Endothelial cell of umbilical vein (primary cell): ENCODE results near the gene RILP. TPM values are rescaled to one million over a fixed set of nuclear protein-coding genes. Genes with fewer than 3 reads are reported as not detected.

Experiments
- BruUV-seq: library from RNA; stranded (reverse); fragments of 400-500 nt; replicated peaks from 2 replicates; lab custom pipeline; 2021; lab: Mats Ljungman, UMichigan
- CTCF ChIA-PET: fragments of 300-600, 350-600 bp; sonication (Branson Sonifier 250); formaldehyde crosslinking; loops from one replicate; lab custom pipeline; 2021; ENCODE audit warnings: antibody characterized with exemption, inconsistent platforms; lab: Charles Lee
- POLR2A ChIA-PET: fragments of 300-600, 350-600 bp; sonication (Branson Sonifier 250); formaldehyde crosslinking; loops from one replicate; lab custom pipeline; 2021; ENCODE audit warnings: antibody characterized with exemption, inconsistent platforms; lab: Charles Lee
- DNase-seq: peaks from one replicate; pipeline ENCODE4 v3.0.0-alpha.2; 2011; ENCODE audit warnings: low read depth, low spot score
- FAIRE-seq: peaks from 2 replicates; lab custom pipeline; 2011; peaks lifted over from hg19 to GRCh38; lab: Jason Lieb, UNC
- H2AFZ ChIP-seq: 2 replicates; pipeline ENCODE4 v1.6.0; 2012; ENCODE audit warnings: low read depth, low read length, control low read depth, inconsistent platforms
- H3K27ac ChIP-seq: 2 replicates; pipeline ENCODE4 v1.5.1; 2011; ENCODE audit warnings: low read depth, mild to moderate bottlenecking, control low read depth, low read length, moderate library complexity; ENCODE audit not compliant: insufficient read depth
- H3K27me3 ChIP-seq, 2 experiments: 2 replicates each; pipeline versions ENCODE4 v1.6.0 to v1.6.1; 2011; ENCODE audit warnings: low read length in 2 of 2, mixed read lengths in 1 of 2; ENCODE audit not compliant: control insufficient read depth in 2 of 2, insufficient read depth in 2 of 2
- H3K36me3 ChIP-seq, 2 experiments: 2 replicates in 1 of 2; 3 replicates in 1 of 2; pipeline ENCODE4 v1.5.1; 2011; ENCODE audit warnings: low read length in 2 of 2, mild to moderate bottlenecking in 1 of 2, moderate library complexity in 1 of 2; ENCODE audit not compliant: control insufficient read depth in 2 of 2, insufficient read depth in 2 of 2; ENCODE audit errors: extremely low read depth in 1 of 2
- H3K4me1 ChIP-seq: 3 replicates; pipeline ENCODE4 v1.5.1; 2011; ENCODE audit warnings: mild to moderate bottlenecking, low read length; ENCODE audit not compliant: control insufficient read depth, insufficient read depth; ENCODE audit errors: extremely low read depth
- H3K4me2 ChIP-seq: 2 replicates; pipeline ENCODE4 v1.6.1; 2011; ENCODE audit warnings: low read length, control low read depth, mixed read lengths; ENCODE audit not compliant: insufficient read depth
- H3K4me3 ChIP-seq, 3 experiments: fragments of 200-600 bp in 1 of 3; sonication (generic), shearing (Covaris generic) in 1 of 3; replicated peaks in 1 of 3; 2 replicates each; pipeline ENCODE4 v1.5.1; 2011 to 2016; ENCODE audit warnings: control low read depth in 3 of 3, low read length in 3 of 3, mild to moderate bottlenecking in 2 of 3, inconsistent platforms in 1 of 3, low read depth in 1 of 3, moderate library complexity in 1 of 3; ENCODE audit not compliant: insufficient read depth in 1 of 3
- H3K79me2 ChIP-seq: 2 replicates; pipeline ENCODE4 v1.6.0; 2012; ENCODE audit warnings: low read length, inconsistent platforms; ENCODE audit not compliant: control insufficient read depth, insufficient read depth
- H3K9ac ChIP-seq: replicated peaks from 2 replicates; pipeline ENCODE3; 2011; ENCODE audit warnings: low read length, control low read depth; ENCODE audit not compliant: insufficient read depth; ENCODE audit errors: extremely low read depth
- H3K9me1 ChIP-seq: replicated peaks from 3 replicates; pipeline ENCODE4 v1.6.0; 2011; ENCODE audit warnings: mild to moderate bottlenecking, low read length; ENCODE audit not compliant: control insufficient read depth, insufficient read depth; ENCODE audit errors: extremely low read depth
- H3K9me3 ChIP-seq: replicated peaks from 2 replicates; pipeline ENCODE4 v1.5.1; 2012; ENCODE audit warnings: low read length, inconsistent platforms; ENCODE audit not compliant: control insufficient read depth, insufficient read depth
- H4K20me1 ChIP-seq: replicated peaks from 2 replicates; pipeline ENCODE3; 2011; ENCODE audit warnings: mild to moderate bottlenecking, low read length; ENCODE audit not compliant: control insufficient read depth, insufficient read depth; ENCODE audit errors: extremely low read depth
- CTCF ChIP-seq, 2 donors: IDR thresholded peaks; 1 replicate in 1 of 2; 2 replicates in 1 of 2; pipeline ENCODE4 v1.5.1; 2011; ENCODE audit warnings: low read length in 2 of 2, mild to moderate bottlenecking in 2 of 2, moderate library complexity in 2 of 2, control low read depth in 1 of 2, inconsistent platforms in 1 of 2, low read depth in 1 of 2; ENCODE audit not compliant: insufficient read depth in 1 of 2; ENCODE audit errors: extremely low read depth in 1 of 2
- EZH2 ChIP-seq: IDR thresholded peaks from 2 replicates; pipeline ENCODE4 v1.6.1; 2012; ENCODE audit warnings: borderline replicate concordance, low read depth, mild to moderate bottlenecking, moderate library complexity, low read length, inconsistent platforms; ENCODE audit not compliant: severe bottlenecking
- FOS ChIP-seq: IDR thresholded peaks from 2 replicates; pipeline ENCODE4 v1.6.1; 2011; ENCODE audit warnings: mild to moderate bottlenecking, low read length, moderate library complexity, borderline replicate concordance; ENCODE audit not compliant: insufficient read depth
- GATA2 ChIP-seq: IDR thresholded peaks from 2 replicates; pipeline ENCODE4 v1.7.0; 2011; ENCODE audit warnings: low read depth, mild to moderate bottlenecking, moderate library complexity, mixed read lengths, low read length; ENCODE audit not compliant: insufficient read length, insufficient read depth
- JUN ChIP-seq: IDR thresholded peaks from 2 replicates; pipeline ENCODE4 v1.6.1; 2011; ENCODE audit warnings: borderline replicate concordance, low read depth; ENCODE audit not compliant: insufficient read length, insufficient read depth
- MAX ChIP-seq: IDR thresholded peaks from 2 replicates; pipeline ENCODE4 v1.6.1; 2011; ENCODE audit not compliant: insufficient read depth, insufficient read length
- MYC ChIP-seq: IDR thresholded peaks from one replicate; pipeline ENCODE4 v1.6.1; 2011; ENCODE audit warnings: mild to moderate bottlenecking, low read depth, low read length
- POLR2A ChIP-seq: IDR thresholded peaks from 2 replicates; pipeline ENCODE4 v1.6.1; 2012; ENCODE audit warnings: low read depth, mild to moderate bottlenecking, control low read depth, low read length
- POLR2AphosphoS5 ChIP-seq: IDR thresholded peaks from 2 replicates; pipeline ENCODE4 v1.6.1; 2012; ENCODE audit warnings: low read depth, mild to moderate bottlenecking, control low read depth, low read length, moderate library complexity; ENCODE audit not compliant: insufficient read depth
- dilution Hi-C: fragments of 300-500 bp; cut with MboI; formaldehyde crosslinking; loops from one replicate; pipeline ENCODE4 v1.15.0; 2019; ENCODE audit warnings: low sequenced_read_pairs; ENCODE audit not compliant: extremely low pct_ligation_motif_present
- intact Hi-C: fragments of 100-400 bp; cut with micrococcal nuclease; formaldehyde crosslinking; loops from one replicate; pipeline ENCODE4 v1.10.0; 2022
- polyA plus RNA-seq, 4 experiments: library from polyadenylated mRNA; depleted of rRNA in 3 of 4; stranded (reverse) in 3 of 4; unstranded in 1 of 4; fragments of >200 nt; gene quantifications; 2 replicates each; pipeline versions ENCODE4 v1.2.1 to v1.2.3, GENCODE V29; 2011 to 2012; ENCODE audit warnings: missing spikeins in 1 of 4
- total RNA-seq: library from RNA; stranded (reverse); gene quantifications from 2 replicates; pipeline ENCODE4 v1.2.3, GENCODE V29; 2021

Gene RILP
- total and polyA plus RNA-seq, 2 donors (not counting 3 experiments of a cell fraction or from before 2014, with no cell fraction given), result 9.4 to 10.0 TPM

- Histone ChIP-seq H3K27ac (no peak overlapping the region), H3K9ac (no peak overlapping the region), H3K4me1 (peaks cover 25% of the 10 kb centered on the region), H3K36me3 (peaks cover 0 to 5% of the 10 kb centered on the region in 2 experiments), H3K4me3 (no peak overlapping the region), H3K27me3 (no peaks in the 10 kb centered on the region), H3K9me3 (no peaks in the 10 kb centered on the region), H3K9me1 (no peaks in the 10 kb centered on the region), H2AFZ (no peak overlapping the region), H3K4me2 (no peak overlapping the region), H4K20me1 (no peaks in the 10 kb centered on the region), H3K79me2 (no peaks in the 10 kb centered on the region)
- BruUV-seq, result no TSS peak
- no peak for FAIRE-seq
- ChIA-PET POLR2A (no interaction called here), CTCF (interaction anchor here (2.3 kb wide), 1 partner anchor 46 kb away, joined by 10 read pairs; no protein-coding TSS in a partner anchor)
- intact Hi-C loops (no loop called here), dilution Hi-C loops (no loop called here)
- DNase-seq, result no peak
- no peak for TF ChIP-seq FOS
- no peak for TF ChIP-seq POLR2AphosphoS5
- no peak for TF ChIP-seq CTCF (IDR thresholded peaks at IDR 0.05; ENCODE audit: extremely low read depth in 1 of 2, insufficient read depth in 1 of 2, low read depth in 1 of 2, low read length in 2 of 2)
- TF ChIP-seq EZH2, result no peak
- no peak for TF ChIP-seq MAX
- TF ChIP-seq JUN, result no peak
- no peak for TF ChIP-seq GATA2
- TF ChIP-seq POLR2A, result no peak
- no peak for TF ChIP-seq MYC
Observed at GRCh38 chr17:1620486-1620885, 29.2 kb downstream of the RILP start.
